HepG2 (cell line): ENCODE data around the gene VPS52. TPM values are rescaled to one million over a fixed set of nuclear protein-coding genes. Genes with fewer than 3 reads are reported as not detected.

Source experiments
- CBFB ChIP-seq: sonication (generic); formaldehyde crosslinking; IDR thresholded peaks from 2 replicates; pipeline ENCODE4 v1.4.0; 2020; ENCODE audit warnings: missing genetic modification reagents
- FOXP1 ChIP-seq, 2 experiments: fragments of 450-650 bp in 1 of 2; IDR thresholded peaks; 2 replicates each; pipeline ENCODE4 v1.6.1; 2017 to 2018; ENCODE audit warnings: antibody characterized with exemption in 1 of 2
- GATAD2A ChIP-seq: IDR thresholded peaks from 2 replicates; pipeline ENCODE4 v1.6.1; 2016
- IRF2 ChIP-seq: IDR thresholded peaks from 2 replicates; pipeline ENCODE4 v1.6.1; 2018; ENCODE audit warnings: missing genetic modification reagents, missing compliant biosample characterization
- JARID2 ChIP-seq: sonication (generic); formaldehyde crosslinking; IDR thresholded peaks from 2 replicates; pipeline ENCODE4 v1.8.1; 2023; ENCODE audit warnings: missing genetic modification reagents, inconsistent platforms; ENCODE audit not compliant: insufficient replicate concordance
- KAT7 ChIP-seq: IDR thresholded peaks from 2 replicates; pipeline ENCODE4 v1.6.1; 2018; ENCODE audit warnings: borderline replicate concordance, missing compliant biosample characterization
- MTA1 ChIP-seq: sonication (generic); formaldehyde crosslinking; IDR thresholded peaks from 2 replicates; pipeline ENCODE4 v1.4.0; 2020; ENCODE audit warnings: missing genetic modification reagents, mild to moderate bottlenecking, borderline replicate concordance
- MXI1 ChIP-seq: IDR thresholded peaks from 3 replicates; pipeline ENCODE4 v1.6.1; 2012; ENCODE audit warnings: low read depth, low read length, inconsistent platforms, borderline replicate concordance
- MZF1 ChIP-seq: sonication (generic); formaldehyde crosslinking; IDR thresholded peaks from 2 replicates; pipeline ENCODE4 v1.8.1; 2023; ENCODE audit warnings: mild to moderate bottlenecking, missing genetic modification reagents, borderline replicate concordance
- PHF20 ChIP-seq: sonication (generic); formaldehyde crosslinking; IDR thresholded peaks from 2 replicates; pipeline ENCODE4 v1.5.0; 2020; ENCODE audit warnings: mild to moderate bottlenecking, missing genetic modification reagents
- SALL2 ChIP-seq: sonication (generic); formaldehyde crosslinking; IDR thresholded peaks from 2 replicates; pipeline ENCODE4 v1.8.1; 2023; ENCODE audit warnings: mild to moderate bottlenecking, missing genetic modification reagents, inconsistent platforms
- TRAFD1 ChIP-seq: sonication (generic); formaldehyde crosslinking; IDR thresholded peaks from 2 replicates; pipeline ENCODE4 v1.5.1; 2020; ENCODE audit warnings: missing genetic modification reagents, mild to moderate bottlenecking, borderline replicate concordance
- ZBTB20 ChIP-seq: sonication (generic); formaldehyde crosslinking; IDR thresholded peaks from 2 replicates; pipeline ENCODE4 v1.8.1; 2023; ENCODE audit warnings: missing genetic modification reagents, low read depth, mild to moderate bottlenecking, borderline replicate concordance
- ZFP37 ChIP-seq: sonication (generic); formaldehyde crosslinking; IDR thresholded peaks from 2 replicates; pipeline ENCODE4 v1.4.0; 2020; ENCODE audit warnings: missing genetic modification reagents, borderline replicate concordance
- ZNF329 ChIP-seq: sonication (generic); formaldehyde crosslinking; IDR thresholded peaks from 2 replicates; pipeline ENCODE4 v1.9.0; 2021; ENCODE audit warnings: low read depth, mild to moderate bottlenecking, missing genetic modification reagents
- ZNF350 ChIP-seq: sonication (generic); formaldehyde crosslinking; IDR thresholded peaks from 2 replicates; pipeline ENCODE4 v1.4.0; 2020; ENCODE audit warnings: mild to moderate bottlenecking, low read depth, missing genetic modification reagents, borderline replicate concordance
- ZNF446 ChIP-seq: sonication (generic); formaldehyde crosslinking; IDR thresholded peaks from 2 replicates; pipeline ENCODE4 v1.5.0; 2020; ENCODE audit warnings: mild to moderate bottlenecking, missing genetic modification reagents
- ZNF530 ChIP-seq: sonication (generic); formaldehyde crosslinking; IDR thresholded peaks from 2 replicates; pipeline ENCODE4 v1.5.0; 2020; ENCODE audit warnings: low read depth, mild to moderate bottlenecking, missing genetic modification reagents
- ZNF564 ChIP-seq: sonication (generic); formaldehyde crosslinking; IDR thresholded peaks from 2 replicates; pipeline ENCODE4 v1.8.1; 2023; ENCODE audit warnings: mild to moderate bottlenecking, missing genetic modification reagents
- ZNF678 ChIP-seq: sonication (generic); formaldehyde crosslinking; IDR thresholded peaks from 2 replicates; pipeline ENCODE4 v1.4.0; 2020; ENCODE audit warnings: mild to moderate bottlenecking, missing genetic modification reagents
- ZSCAN9 ChIP-seq: IDR thresholded peaks from 2 replicates; pipeline ENCODE4 v1.6.1; 2016; ENCODE audit warnings: borderline replicate concordance
- ZZZ3 ChIP-seq: sonication (generic); formaldehyde crosslinking; IDR thresholded peaks from 2 replicates; pipeline ENCODE4 v1.4.0; 2020; ENCODE audit warnings: missing genetic modification reagents, mild to moderate bottlenecking, borderline replicate concordance
- polyA plus RNA-seq, 8 experiments: library from polyadenylated mRNA; depleted of rRNA in 3 of 8; stranded (reverse) in 7 of 8; unstranded in 1 of 8; fragments of >200 nt; fragmentation: Illumina TruSeq in 4 of 8; extraction: Trizol in 4 of 8; gene quantifications; 2 replicates each; pipeline versions ENCODE4 v1.2.1 to v1.2.3, GENCODE V29; 2011 to 2016; ENCODE audit warnings: low read depth in 4 of 8, missing spikeins in 1 of 8, mixed read lengths in 1 of 8; ENCODE audit not compliant: insufficient read depth in 1 of 8
- total RNA-seq, 5 experiments: library from RNA; depleted of rRNA; stranded (reverse); fragments of >200 nt; fragmentation: Illumina TruSeq; extraction: Trizol; gene quantifications; 2 replicates each; pipeline ENCODE4 v1.2.3, GENCODE V29; 2016; ENCODE audit warnings: low read depth in 1 of 5
- TF ChIP-seq, protein P1 (sequence below): IDR thresholded peaks from 2 replicates; pipeline ENCODE4 v1.6.1; 2016; ENCODE audit warnings: missing compliant biosample characterization, missing genetic modification reagents, borderline replicate concordance
- TF ChIP-seq, protein P2 (sequence below): sonication (generic); formaldehyde crosslinking; conservative IDR thresholded peaks from 2 replicates; pipeline ENCODE4 v1.4.0; 2020; ENCODE audit warnings: missing genetic modification reagents

The VPS52 gene
- total and polyA plus RNA-seq, 2 of the 13 experiments (the other 11 are each of a cell fraction or from before 2014, with no cell fraction given): 48.9 to 85.5 TPM

- TF ChIP-seq ZBTB20 (CRISPR knock-in tag): peak; percentile 66; the same call in 1 of the 2 replicates
- TF ChIP-seq GATAD2A (CRISPR knock-in tag): peak; percentile 19; the same call in 1 of the 2 replicates
- 0 out of 2 replicates have a peak, but pooled peaks have one; percentile 57 for TF ChIP-seq TRAFD1
- TF ChIP-seq MTA1 (CRISPR knock-in tag): no peak
- TF ChIP-seq, protein P1, sequence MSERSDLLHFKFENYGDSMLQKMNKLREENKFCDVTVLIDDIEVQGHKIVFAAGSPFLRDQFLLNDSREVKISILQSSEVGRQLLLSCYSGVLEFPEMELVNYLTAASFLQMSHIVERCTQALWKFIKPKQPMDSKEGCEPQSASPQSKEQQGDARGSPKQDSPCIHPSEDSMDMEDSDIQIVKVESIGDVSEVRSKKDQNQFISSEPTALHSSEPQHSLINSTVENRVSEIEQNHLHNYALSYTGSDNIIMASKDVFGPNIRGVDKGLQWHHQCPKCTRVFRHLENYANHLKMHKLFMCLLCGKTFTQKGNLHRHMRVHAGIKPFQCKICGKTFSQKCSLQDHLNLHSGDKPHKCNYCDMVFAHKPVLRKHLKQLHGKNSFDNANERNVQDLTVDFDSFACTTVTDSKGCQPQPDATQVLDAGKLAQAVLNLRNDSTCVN (CRISPR knock-in tag): 0 out of 2 replicates have a peak, but pooled peaks have one; percentile 50
- TF ChIP-seq ZNF678 (CRISPR knock-in tag): peak; percentile 77; the same call in 1 of the 2 replicates
- TF ChIP-seq ZNF446 (CRISPR knock-in tag): no peak
- TF ChIP-seq JARID2 (CRISPR knock-in tag): no peak
- TF ChIP-seq, protein P2, sequence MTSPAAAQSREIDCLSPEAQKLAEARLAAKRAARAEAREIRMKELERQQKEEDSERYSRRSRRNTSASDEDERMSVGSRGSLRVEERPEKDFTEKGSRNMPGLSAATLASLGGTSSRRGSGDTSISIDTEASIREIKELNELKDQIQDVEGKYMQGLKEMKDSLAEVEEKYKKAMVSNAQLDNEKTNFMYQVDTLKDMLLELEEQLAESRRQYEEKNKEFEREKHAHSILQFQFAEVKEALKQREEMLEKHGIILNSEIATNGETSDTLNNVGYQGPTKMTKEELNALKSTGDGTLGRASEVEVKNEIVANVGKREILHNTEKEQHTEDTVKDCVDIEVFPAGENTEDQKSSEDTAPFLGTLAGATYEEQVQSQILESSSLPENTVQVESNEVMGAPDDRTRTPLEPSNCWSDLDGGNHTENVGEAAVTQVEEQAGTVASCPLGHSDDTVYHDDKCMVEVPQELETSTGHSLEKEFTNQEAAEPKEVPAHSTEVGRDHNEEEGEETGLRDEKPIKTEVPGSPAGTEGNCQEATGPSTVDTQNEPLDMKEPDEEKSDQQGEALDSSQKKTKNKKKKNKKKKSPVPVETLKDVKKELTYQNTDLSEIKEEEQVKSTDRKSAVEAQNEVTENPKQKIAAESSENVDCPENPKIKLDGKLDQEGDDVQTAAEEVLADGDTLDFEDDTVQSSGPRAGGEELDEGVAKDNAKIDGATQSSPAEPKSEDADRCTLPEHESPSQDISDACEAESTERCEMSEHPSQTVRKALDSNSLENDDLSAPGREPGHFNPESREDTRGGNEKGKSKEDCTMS (CRISPR knock-in tag): 0 out of 2 replicates have a peak, but pooled peaks have one; percentile 61
- 0 out of 2 replicates have a peak, but pooled peaks have one; percentile 15 for TF ChIP-seq ZFP37 (CRISPR knock-in tag)
- TF ChIP-seq ZSCAN9: peak; percentile 60; the same call in 1 of the 2 replicates
- TF ChIP-seq ZZZ3: 0 out of 2 replicates have a peak, but pooled peaks have one; percentile 63
- TF ChIP-seq MZF1: 0 out of 2 replicates have a peak, but pooled peaks have one; percentile 55
- peak; percentile 89 for TF ChIP-seq KAT7 (CRISPR knock-in tag)
- TF ChIP-seq MXI1: peak; percentile 39; the same call in 1 of the 3 replicates
- TF ChIP-seq PHF20 (CRISPR knock-in tag): peak; percentile 71
- 0 out of 2 replicates have a peak, but pooled peaks have one; percentile 5 for TF ChIP-seq ZNF350 (CRISPR knock-in tag)
- TF ChIP-seq FOXP1 (IDR thresholded peaks at IDR 0.05): no peak
- no peak for TF ChIP-seq FOXP1 (CRISPR knock-in tag; IDR thresholded peaks at IDR 0.05)
- 0 out of 2 replicates have a peak, but pooled peaks have one; percentile 34 for TF ChIP-seq ZNF329 (CRISPR knock-in tag)
- TF ChIP-seq SALL2 (CRISPR knock-in tag): peak; percentile 36; the same call in 1 of the 2 replicates
- TF ChIP-seq ZNF564 (CRISPR knock-in tag): no peak; the same call in 1 of the 2 replicates
- peak; percentile 41; the same call in 1 of the 2 replicates for TF ChIP-seq CBFB (CRISPR knock-in tag)
- TF ChIP-seq ZNF530 (CRISPR knock-in tag): no peak
- TF ChIP-seq IRF2 (CRISPR knock-in tag): peak; percentile 100
Observed at GRCh38 chr6:33313709-33314514, 42.2 kb upstream of the VPS52 start, which contains the start of gene TAPBP (continued).
